Measurements from ENCODE around the gene TMEM44.

DNA sequence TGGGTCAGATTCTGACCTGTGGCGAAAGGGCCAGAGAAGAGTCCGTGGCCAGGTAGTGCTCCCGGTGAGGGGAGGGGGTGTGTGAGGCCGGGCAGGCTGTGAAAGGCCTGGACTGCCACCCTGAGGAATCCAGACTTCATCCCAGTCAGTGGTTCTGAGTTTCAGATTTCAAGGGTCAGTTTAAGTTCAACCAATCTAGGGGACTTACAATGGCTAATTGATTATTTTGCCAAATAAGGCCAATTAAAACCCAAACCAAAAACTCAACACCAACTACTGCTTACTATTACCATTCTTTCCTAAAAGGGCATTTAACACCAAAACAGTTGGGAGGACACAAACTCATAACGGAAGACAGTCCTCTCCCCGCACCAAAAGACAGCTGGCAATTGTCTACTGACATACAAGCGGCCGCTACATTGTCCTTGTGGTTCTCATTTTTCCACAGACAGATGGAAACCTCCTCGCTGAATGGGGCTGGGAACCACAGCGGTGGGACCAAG is 30.5 kb downstream of the TMEM44 start:
- TF ChIP-seq, protein P1, sequence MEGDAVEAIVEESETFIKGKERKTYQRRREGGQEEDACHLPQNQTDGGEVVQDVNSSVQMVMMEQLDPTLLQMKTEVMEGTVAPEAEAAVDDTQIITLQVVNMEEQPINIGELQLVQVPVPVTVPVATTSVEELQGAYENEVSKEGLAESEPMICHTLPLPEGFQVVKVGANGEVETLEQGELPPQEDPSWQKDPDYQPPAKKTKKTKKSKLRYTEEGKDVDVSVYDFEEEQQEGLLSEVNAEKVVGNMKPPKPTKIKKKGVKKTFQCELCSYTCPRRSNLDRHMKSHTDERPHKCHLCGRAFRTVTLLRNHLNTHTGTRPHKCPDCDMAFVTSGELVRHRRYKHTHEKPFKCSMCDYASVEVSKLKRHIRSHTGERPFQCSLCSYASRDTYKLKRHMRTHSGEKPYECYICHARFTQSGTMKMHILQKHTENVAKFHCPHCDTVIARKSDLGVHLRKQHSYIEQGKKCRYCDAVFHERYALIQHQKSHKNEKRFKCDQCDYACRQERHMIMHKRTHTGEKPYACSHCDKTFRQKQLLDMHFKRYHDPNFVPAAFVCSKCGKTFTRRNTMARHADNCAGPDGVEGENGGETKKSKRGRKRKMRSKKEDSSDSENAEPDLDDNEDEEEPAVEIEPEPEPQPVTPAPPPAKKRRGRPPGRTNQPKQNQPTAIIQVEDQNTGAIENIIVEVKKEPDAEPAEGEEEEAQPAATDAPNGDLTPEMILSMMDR (IDR thresholded peaks at IDR 0.05) = no peak
- TF ChIP-seq EZH2 (IDR thresholded peaks at IDR 0.05) (no peak), EZH2phosphoT487 (IDR thresholded peaks at IDR 0.05) (no peak)
